ENCODE data around the gene CNTNAP1.

Gene CNTNAP1

DNA sequence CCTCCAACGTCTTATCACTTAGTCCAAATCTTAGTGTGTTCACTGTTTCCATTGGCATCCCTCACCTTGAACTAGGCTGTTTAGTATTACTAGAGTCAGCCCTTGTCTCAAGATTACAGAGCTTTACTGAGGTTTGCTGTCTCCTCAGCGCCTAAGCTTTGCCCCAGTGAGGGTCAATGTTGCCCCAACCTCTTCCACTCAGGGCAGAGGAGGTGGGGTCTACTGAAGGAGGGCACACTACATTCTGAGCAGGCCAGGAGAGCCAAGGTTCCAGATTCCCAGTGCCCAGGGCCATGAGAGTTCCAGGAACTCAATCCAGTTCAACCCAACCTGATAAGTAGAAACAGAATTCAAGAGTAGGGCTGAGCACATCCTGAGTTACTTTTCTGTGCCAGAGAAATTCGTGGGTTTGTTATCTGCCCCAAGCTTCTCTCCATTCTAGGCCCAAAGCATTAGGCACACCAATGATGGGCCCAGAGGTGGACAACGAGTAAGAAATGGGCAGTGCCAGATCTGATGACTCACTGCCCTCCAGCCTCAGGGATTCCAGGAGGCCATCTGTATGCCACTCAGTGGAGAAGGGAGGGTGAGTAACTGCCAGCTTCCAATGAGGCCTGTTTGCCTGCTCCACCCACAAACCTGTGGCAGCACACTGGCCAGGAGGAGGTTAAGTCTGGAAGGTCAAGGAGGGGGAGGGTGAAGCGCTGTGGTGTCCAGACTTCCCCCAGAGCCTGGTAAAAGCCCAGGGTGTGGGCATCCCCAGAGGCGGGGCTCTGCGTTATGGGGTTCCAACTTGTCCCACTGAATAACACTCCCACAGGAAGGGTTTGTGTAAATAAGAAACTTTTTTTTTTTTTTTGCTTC, 15.0 kb upstream of the CNTNAP1 start:
- Histone ChIP-seq H3K36me3 (replicated peaks; ENCODE audit: insufficient read depth, low read length) (peaks cover 13% of the 10 kb centered on the region), H3K9me3 (replicated peaks; ENCODE audit: insufficient read depth, low read length) (no peaks in the 10 kb centered on the region), H2AFZ (ENCODE audit: low read length) (no peak overlapping the region), H3K27ac (ENCODE audit: low read length) (no peak overlapping the region), H3K4me1 (ENCODE audit: low read length) (no peaks in the 10 kb centered on the region), H3K9me2 (replicated peaks; ENCODE audit: insufficient read depth, low read length) (no peaks in the 10 kb centered on the region), H3K79me2 (ENCODE audit: low read length) (peaks cover 27% of the 10 kb centered on the region), H3F3A (ENCODE audit: insufficient read depth, low read length) (0 out of 2 replicates have a peak, but pooled peaks cover 7% of the 10 kb centered on the region), H3K4me3 (ENCODE audit: low read length) (no peak overlapping the region), H4K20me1 (ENCODE audit: insufficient read depth, low read length) (no peaks in the 10 kb centered on the region), H3K9ac (ENCODE audit: low read length) (no peak overlapping the region), H3K27me3 (replicated peaks; ENCODE audit: insufficient read depth, low read length) (no peaks in the 10 kb centered on the region), H3K4me2 (ENCODE audit: low read depth, low read length) (no peak overlapping the region)
- TF ChIP-seq, protein P1, sequence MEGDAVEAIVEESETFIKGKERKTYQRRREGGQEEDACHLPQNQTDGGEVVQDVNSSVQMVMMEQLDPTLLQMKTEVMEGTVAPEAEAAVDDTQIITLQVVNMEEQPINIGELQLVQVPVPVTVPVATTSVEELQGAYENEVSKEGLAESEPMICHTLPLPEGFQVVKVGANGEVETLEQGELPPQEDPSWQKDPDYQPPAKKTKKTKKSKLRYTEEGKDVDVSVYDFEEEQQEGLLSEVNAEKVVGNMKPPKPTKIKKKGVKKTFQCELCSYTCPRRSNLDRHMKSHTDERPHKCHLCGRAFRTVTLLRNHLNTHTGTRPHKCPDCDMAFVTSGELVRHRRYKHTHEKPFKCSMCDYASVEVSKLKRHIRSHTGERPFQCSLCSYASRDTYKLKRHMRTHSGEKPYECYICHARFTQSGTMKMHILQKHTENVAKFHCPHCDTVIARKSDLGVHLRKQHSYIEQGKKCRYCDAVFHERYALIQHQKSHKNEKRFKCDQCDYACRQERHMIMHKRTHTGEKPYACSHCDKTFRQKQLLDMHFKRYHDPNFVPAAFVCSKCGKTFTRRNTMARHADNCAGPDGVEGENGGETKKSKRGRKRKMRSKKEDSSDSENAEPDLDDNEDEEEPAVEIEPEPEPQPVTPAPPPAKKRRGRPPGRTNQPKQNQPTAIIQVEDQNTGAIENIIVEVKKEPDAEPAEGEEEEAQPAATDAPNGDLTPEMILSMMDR (IDR thresholded peaks at IDR 0.05; ENCODE audit: low read length), result no peak
- TF ChIP-seq EZH2phosphoT487 (IDR thresholded peaks at IDR 0.05; ENCODE audit: low read length) (no peak), EZH2 (optimal IDR thresholded peaks at IDR 0.05; ENCODE audit: low read depth, low read length) (no peak)
- no peak for DNase-seq

DNA sequence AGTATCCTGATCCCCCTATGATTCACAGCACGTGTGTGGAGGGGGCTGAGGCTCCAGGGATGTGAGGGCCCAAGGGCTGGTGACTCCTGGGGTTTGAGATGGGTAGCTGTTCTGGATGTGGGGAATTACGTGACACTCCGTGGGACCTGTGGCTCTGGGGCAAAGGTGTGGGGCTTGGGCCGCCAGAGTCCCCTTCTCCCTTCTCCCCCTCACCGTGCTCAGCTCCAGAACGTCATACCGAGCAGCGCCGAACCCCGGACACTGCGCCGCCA, 12.7 kb upstream of the CNTNAP1 start:
- peaks cover 16% of the 10 kb centered on the region for H3K36me3 ChIP-seq (replicated peaks; ENCODE audit: insufficient read depth, low read length)
- no peaks in the 10 kb centered on the region for H3K9me3 ChIP-seq (replicated peaks; ENCODE audit: insufficient read depth, low read length)
- no peak overlapping the region for H3K9ac ChIP-seq (ENCODE audit: low read length)
- no peak for DNase-seq
- H4K20me1 ChIP-seq (ENCODE audit: insufficient read depth, low read length), result no peaks in the 10 kb centered on the region
- no peak overlapping the region for H2AFZ ChIP-seq (ENCODE audit: low read length)
- no peak overlapping the region for H3K27ac ChIP-seq (ENCODE audit: low read length)
- peaks cover 50% of the 10 kb centered on the region for H3K79me2 ChIP-seq (ENCODE audit: low read length)
- H3K4me3 ChIP-seq (ENCODE audit: low read length), result no peak overlapping the region
- TF ChIP-seq EZH2 (optimal IDR thresholded peaks at IDR 0.05; ENCODE audit: low read depth, low read length) (no peak), EZH2phosphoT487 (IDR thresholded peaks at IDR 0.05; ENCODE audit: low read length) (no peak)
- TF ChIP-seq, protein P1 (IDR thresholded peaks at IDR 0.05; ENCODE audit: low read length), result no peak
- H3K27me3 ChIP-seq (replicated peaks; ENCODE audit: insufficient read depth, low read length), result no peaks in the 10 kb centered on the region
- H3K4me2 ChIP-seq (ENCODE audit: low read depth, low read length), result no peak overlapping the region
- H3K9me2 ChIP-seq (replicated peaks; ENCODE audit: insufficient read depth, low read length), result no peaks in the 10 kb centered on the region
- H3F3A ChIP-seq (ENCODE audit: insufficient read depth, low read length), result 0 out of 2 replicates have a peak, but pooled peaks cover 9% of the 10 kb centered on the region
- H3K4me1 ChIP-seq (ENCODE audit: low read length), result 0 out of 2 replicates have a peak, but pooled peaks cover 4% of the 10 kb centered on the region

DNA sequence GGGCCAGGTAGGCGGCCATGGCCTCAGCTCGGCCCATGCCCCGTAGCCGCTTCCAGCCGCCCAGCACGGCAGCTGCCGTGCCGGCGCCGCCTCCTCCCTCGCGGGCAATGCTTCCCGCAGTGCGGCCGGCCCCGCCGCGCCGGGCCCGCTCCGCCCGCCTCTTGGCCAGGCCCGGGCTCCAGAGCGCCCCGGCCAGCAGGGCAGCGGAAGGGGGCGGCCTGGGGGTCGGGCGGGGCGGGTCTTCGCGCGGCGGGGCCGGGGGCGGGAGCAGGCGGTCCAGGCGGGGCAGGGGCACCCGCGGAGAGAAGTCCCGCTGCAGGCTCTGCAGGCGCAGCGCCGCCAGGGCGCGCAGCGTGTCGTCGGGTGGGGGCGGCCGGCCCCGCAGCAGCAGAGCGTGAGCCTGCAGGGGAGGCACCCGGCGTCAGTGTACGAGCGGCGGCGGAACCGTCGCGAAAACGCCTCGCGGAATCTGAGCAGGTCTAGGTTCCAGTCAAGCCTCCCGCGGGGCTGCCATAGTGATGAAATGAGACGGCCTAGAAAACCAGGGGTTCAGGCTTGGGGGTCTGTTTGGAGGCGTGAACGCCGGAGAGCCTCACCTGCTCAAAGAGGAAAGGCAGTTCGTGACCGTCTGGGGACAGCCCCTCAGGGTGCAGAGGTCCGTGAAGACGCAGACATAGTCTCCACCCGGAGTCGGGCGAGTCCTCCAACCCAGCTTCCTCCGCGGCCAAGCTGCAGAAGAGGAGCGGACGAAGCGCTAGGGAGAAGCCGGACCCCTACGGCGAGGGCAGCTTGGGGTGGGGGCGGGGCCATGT, 12.1 kb upstream of the CNTNAP1 start:
- H3K27me3 ChIP-seq (replicated peaks; ENCODE audit: insufficient read depth, low read length), result no peaks in the 10 kb centered on the region
- peaks cover 55% of the 10 kb centered on the region for H3K79me2 ChIP-seq (ENCODE audit: low read length)
- H3K9me2 ChIP-seq (replicated peaks; ENCODE audit: insufficient read depth, low read length), result no peaks in the 10 kb centered on the region
- no peaks in the 10 kb centered on the region for H3K9me3 ChIP-seq (replicated peaks; ENCODE audit: insufficient read depth, low read length)
- no peak overlapping the region for H3K4me2 ChIP-seq (ENCODE audit: low read depth, low read length)
- H2AFZ ChIP-seq (ENCODE audit: low read length), result no peak overlapping the region
- TF ChIP-seq EZH2phosphoT487 (IDR thresholded peaks at IDR 0.05; ENCODE audit: low read length) (no peak), EZH2 (optimal IDR thresholded peaks at IDR 0.05; ENCODE audit: low read depth, low read length) (no peak)
- TF ChIP-seq, protein P1 (IDR thresholded peaks at IDR 0.05; ENCODE audit: low read length), result no peak
- peaks cover 16% of the 10 kb centered on the region for H3K36me3 ChIP-seq (replicated peaks; ENCODE audit: insufficient read depth, low read length)
- H3F3A ChIP-seq (ENCODE audit: insufficient read depth, low read length), result 0 out of 2 replicates have a peak, but pooled peaks cover 9% of the 10 kb centered on the region
- no peak overlapping the region for H3K4me3 ChIP-seq (ENCODE audit: low read length)
- H4K20me1 ChIP-seq (ENCODE audit: insufficient read depth, low read length), result no peaks in the 10 kb centered on the region
- H3K27ac ChIP-seq (ENCODE audit: low read length), result no peak overlapping the region
- peak; percentile 3 for DNase-seq
- 0 out of 2 replicates have a peak, but pooled peaks cover 6% of the 10 kb centered on the region for H3K4me1 ChIP-seq (ENCODE audit: low read length)
- H3K9ac ChIP-seq (ENCODE audit: low read length), result no peak overlapping the region

All from MM.1S (cell line).